Neuronal stem cell (in vitro differentiated cells): ENCODE measurements around the gene ITGBL1.

Experiments used
- DNase-seq: peaks from one replicate; pipeline ENCODE4 v3.0.0-alpha.2; 2013; ENCODE audit warnings: low spot score
- H2AFZ ChIP-seq: one replicate; pipeline ENCODE4 v1.6.1; 2013; ENCODE audit warnings: mild to moderate bottlenecking, low read length, inconsistent platforms
- H2AK5ac ChIP-seq: 2 replicates; pipeline ENCODE4 v1.6.1; 2013; ENCODE audit warnings: low read depth, mild to moderate bottlenecking, inconsistent platforms, low read length, moderate library complexity, mixed read lengths
- H2BK120ac ChIP-seq: 2 replicates; pipeline ENCODE4 v1.6.1; 2013; ENCODE audit warnings: low read depth, mild to moderate bottlenecking, inconsistent platforms, low read length, moderate library complexity, mixed read lengths
- H2BK12ac ChIP-seq: one replicate; pipeline ENCODE4 v1.6.1; 2013; ENCODE audit warnings: low read length, inconsistent platforms
- H2BK15ac ChIP-seq: 2 replicates; pipeline ENCODE4 v1.6.1; 2013; ENCODE audit warnings: mild to moderate bottlenecking, low read length, inconsistent platforms, mixed read lengths
- H2BK5ac ChIP-seq: one replicate; pipeline ENCODE4 v1.6.1; 2013; ENCODE audit warnings: inconsistent platforms, mild to moderate bottlenecking, low read length, moderate library complexity
- H3K14ac ChIP-seq: one replicate; pipeline ENCODE4 v1.6.1; 2013; ENCODE audit warnings: low read length, inconsistent platforms
- H3K18ac ChIP-seq: 2 replicates; pipeline ENCODE4 v1.6.1; 2013; ENCODE audit warnings: low read length, inconsistent platforms
- H3K23ac ChIP-seq: 2 replicates; pipeline ENCODE4 v1.6.1; 2013; ENCODE audit warnings: low read depth, mild to moderate bottlenecking, mixed read lengths, low read length, inconsistent platforms; ENCODE audit not compliant: poor library complexity
- H3K27ac ChIP-seq: replicated peaks from 3 replicates; pipeline ENCODE4 v1.5.1; 2013; ENCODE audit warnings: low read length, inconsistent platforms
- H3K27me3 ChIP-seq, 3 experiments: 2 replicates each; pipeline ENCODE4 v1.6.1; 2013; ENCODE audit warnings: low read length in 3 of 3, mild to moderate bottlenecking in 2 of 3, inconsistent platforms in 1 of 3, low read depth in 1 of 3, mixed read lengths in 1 of 3, moderate library complexity in 1 of 3; ENCODE audit not compliant: control insufficient read depth in 3 of 3, insufficient read depth in 3 of 3
- H3K36me3 ChIP-seq, 2 donors: replicated peaks in 1 of 2; 2 replicates each; pipeline ENCODE4 v1.6.1; 2013; ENCODE audit warnings: low read length in 2 of 2; ENCODE audit not compliant: control insufficient read depth in 2 of 2, insufficient read depth in 2 of 2
- H3K4ac ChIP-seq: 2 replicates; pipeline ENCODE4 v1.6.1; 2013; ENCODE audit warnings: inconsistent platforms, mild to moderate bottlenecking, low read length, moderate library complexity
- H3K4me1 ChIP-seq, 2 donors: 1 replicate in 1 of 2; 2 replicates in 1 of 2; pipeline ENCODE4 v1.6.1; 2013; ENCODE audit warnings: low read length in 2 of 2, low read depth in 1 of 2; ENCODE audit not compliant: control insufficient read depth in 2 of 2, insufficient read depth in 1 of 2
- H3K4me2 ChIP-seq: one replicate; pipeline ENCODE4 v1.6.1; 2013; ENCODE audit warnings: mild to moderate bottlenecking, low read length, inconsistent platforms; ENCODE audit not compliant: insufficient read depth, poor library complexity, severe bottlenecking
- H3K4me3 ChIP-seq, 2 donors: 2 replicates each; pipeline ENCODE4 v1.5.1; 2013; ENCODE audit warnings: low read length in 2 of 2, mild to moderate bottlenecking in 2 of 2, inconsistent platforms in 1 of 2, moderate library complexity in 1 of 2
- H3K79me1 ChIP-seq: one replicate; pipeline ENCODE4 v1.6.1; 2013; ENCODE audit warnings: low read depth, mild to moderate bottlenecking, inconsistent platforms, low read length, moderate library complexity
- H3K9ac ChIP-seq: one replicate; pipeline ENCODE4 v1.6.1; 2013; ENCODE audit warnings: mild to moderate bottlenecking, low read depth, low read length, inconsistent platforms; ENCODE audit not compliant: poor library complexity
- H3K9me3 ChIP-seq, 2 donors: replicated peaks in 1 of 2; 2 replicates each; pipeline versions ENCODE3 to v1.6.1; 2013; ENCODE audit warnings: low read length in 2 of 2, mild to moderate bottlenecking in 2 of 2, inconsistent platforms in 1 of 2, low read depth in 1 of 2, mixed read lengths in 1 of 2, moderate library complexity in 1 of 2; ENCODE audit not compliant: control insufficient read depth in 2 of 2, insufficient read depth in 1 of 2
- H4K8ac ChIP-seq: one replicate; pipeline ENCODE4 v1.6.1; 2013; ENCODE audit warnings: low read depth, mild to moderate bottlenecking, inconsistent platforms, low read length, moderate library complexity
- H4K91ac ChIP-seq: one replicate; pipeline ENCODE4 v1.6.1; 2013; ENCODE audit warnings: low read length, low read depth, mild to moderate bottlenecking, inconsistent platforms; ENCODE audit not compliant: poor library complexity
- WGBS, 2 donors: extraction: QIAGEN DNeasy Blood & Tissue Kit; methylation state at CpG; one replicate each; pipeline ENCODE4 v1.1.7; 2013; ENCODE audit warnings: missing lambda C conversion rate in 2 of 2, mixed read lengths in 1 of 2; ENCODE audit not compliant: insufficient read length in 2 of 2, insufficient replicate concordance in 1 of 2; ENCODE audit errors: extremely low coverage in 2 of 2; 5-methylcytosine and 5-hydroxymethylcytosine counted together

The ITGBL1 gene

GRCh38 chr13:101706651-101707050 lies 254.2 kb downstream of the ITGBL1 start:
- H3K23ac ChIP-seq: no peak overlapping the region
- no peaks in the 10 kb centered on the region for H3K9me3 ChIP-seq
- no peak overlapping the region for H3K18ac ChIP-seq
- H3K9ac ChIP-seq: no peak overlapping the region
- H3K36me3 ChIP-seq: no peaks in the 10 kb centered on the region
- WGBS, 2 donors: no CpG with 5 or more reads among the region's 6 CpGs
- no peak overlapping the region for H3K27ac ChIP-seq
- no peak overlapping the region for H3K4ac ChIP-seq
- H2BK120ac ChIP-seq: no peak overlapping the region
- no peaks in the 10 kb centered on the region for H3K79me1 ChIP-seq
- H4K8ac ChIP-seq: no peak overlapping the region
- H2AK5ac ChIP-seq: no peak overlapping the region
- H2BK12ac ChIP-seq: no peak overlapping the region
- H3K14ac ChIP-seq: no peak overlapping the region
- H3K27me3 ChIP-seq: no peaks in the 10 kb centered on the region
- H2BK5ac ChIP-seq: no peak overlapping the region
- H4K91ac ChIP-seq: no peak overlapping the region
- DNase-seq: no peak
- no peaks in the 10 kb centered on the region for H3K4me1 ChIP-seq
- H2BK15ac ChIP-seq: no peak overlapping the region
- no peak overlapping the region for H3K4me3 ChIP-seq
- no peak overlapping the region for H3K4me2 ChIP-seq
- H2AFZ ChIP-seq: peak overlapping the region; percentile 57

- H3K14ac ChIP-seq: no peak overlapping the region
- H3K4me1 ChIP-seq: no peaks in the 10 kb centered on the region
- no CpG with 5 or more reads among the region's 2 CpGs for WGBS, 2 donors
- no peak overlapping the region for H2BK120ac ChIP-seq
- H3K36me3 ChIP-seq: no peaks in the 10 kb centered on the region
- no peak overlapping the region for H2BK15ac ChIP-seq
- H3K23ac ChIP-seq: no peak overlapping the region
- no peak overlapping the region for H4K91ac ChIP-seq
- no peak overlapping the region for H4K8ac ChIP-seq
- no peak overlapping the region for H2AFZ ChIP-seq
- H3K9me3 ChIP-seq: no peaks in the 10 kb centered on the region
- no peaks in the 10 kb centered on the region for H3K27me3 ChIP-seq
- no peak overlapping the region for H2AK5ac ChIP-seq
- no peaks in the 10 kb centered on the region for H3K79me1 ChIP-seq
- H2BK12ac ChIP-seq: no peak overlapping the region
- H3K4ac ChIP-seq: no peak overlapping the region
- no peak overlapping the region for H2BK5ac ChIP-seq
- no peak overlapping the region for H3K18ac ChIP-seq
- H3K27ac ChIP-seq: no peak overlapping the region
- H3K4me2 ChIP-seq: no peak overlapping the region
- no peak overlapping the region for H3K9ac ChIP-seq
- DNase-seq: no peak
- H3K4me3 ChIP-seq: no peak overlapping the region
Observed at GRCh38 chr13:101707659-101708058, 255.2 kb downstream of the ITGBL1 start.

GRCh38 chr13:101708115-101708514 lies 255.6 kb downstream of the ITGBL1 start:
- no peak overlapping the region for H3K18ac ChIP-seq
- H2BK12ac ChIP-seq: no peak overlapping the region
- WGBS, 2 donors: no CpG with 5 or more reads among the region's 1 CpG

GRCh38 chr13:101709952-101710351 lies 257.5 kb downstream of the ITGBL1 start:
- H3K18ac ChIP-seq: no peak overlapping the region
- H2BK5ac ChIP-seq: no peak overlapping the region
- no peak overlapping the region for H3K27ac ChIP-seq
- no peaks in the 10 kb centered on the region for H3K27me3 ChIP-seq
- no CpG with 5 or more reads among the region's 6 CpGs for WGBS, 2 donors
- H3K9ac ChIP-seq: no peak overlapping the region
- H3K14ac ChIP-seq: no peak overlapping the region
- no peak overlapping the region for H4K91ac ChIP-seq
- no peaks in the 10 kb centered on the region for H3K9me3 ChIP-seq
- H2BK12ac ChIP-seq: no peak overlapping the region
- H3K4me3 ChIP-seq: no peak overlapping the region
- no peak overlapping the region for H2BK120ac ChIP-seq
- no peaks in the 10 kb centered on the region for H3K4me1 ChIP-seq
- H3K4ac ChIP-seq: no peak overlapping the region
- H3K36me3 ChIP-seq: no peaks in the 10 kb centered on the region
- H2AFZ ChIP-seq: no peak overlapping the region
- DNase-seq: no peak
- H3K4me2 ChIP-seq: no peak overlapping the region
- H2AK5ac ChIP-seq: no peak overlapping the region
- no peak overlapping the region for H4K8ac ChIP-seq
- H3K79me1 ChIP-seq: no peaks in the 10 kb centered on the region
- H2BK15ac ChIP-seq: no peak overlapping the region
- H3K23ac ChIP-seq: no peak overlapping the region

More at GRCh38 chr13:101708115-101708514, 255.6 kb downstream of the ITGBL1 start:
- H3K79me1 ChIP-seq: no peaks in the 10 kb centered on the region
- no peak overlapping the region for H4K8ac ChIP-seq
- no peak overlapping the region for H4K91ac ChIP-seq
- H3K23ac ChIP-seq: no peak overlapping the region
- H3K4me2 ChIP-seq: no peak overlapping the region
- no peak overlapping the region for H3K9ac ChIP-seq
- no peak overlapping the region for H2AFZ ChIP-seq
- no peak overlapping the region for H2AK5ac ChIP-seq
- H3K36me3 ChIP-seq: no peaks in the 10 kb centered on the region
- no peak overlapping the region for H2BK5ac ChIP-seq
- no peak overlapping the region for H3K27ac ChIP-seq
- H2BK15ac ChIP-seq: no peak overlapping the region
- H3K27me3 ChIP-seq: no peaks in the 10 kb centered on the region
- H3K4me1 ChIP-seq: no peaks in the 10 kb centered on the region
- no peak for DNase-seq
- H3K4me3 ChIP-seq: no peak overlapping the region
- H3K14ac ChIP-seq: no peak overlapping the region
- H3K4ac ChIP-seq: no peak overlapping the region
- H3K9me3 ChIP-seq: no peaks in the 10 kb centered on the region
- no peak overlapping the region for H2BK120ac ChIP-seq
